ENCODE results near the gene PARD3B. TPM values are rescaled to one million over a fixed set of nuclear protein-coding genes. Genes with fewer than 3 reads are reported as not detected.

The PARD3B gene
- total RNA-seq, 4 donors from 2014 or later = 6.5 to 17.3 (median 12.7) TPM

DNA sequence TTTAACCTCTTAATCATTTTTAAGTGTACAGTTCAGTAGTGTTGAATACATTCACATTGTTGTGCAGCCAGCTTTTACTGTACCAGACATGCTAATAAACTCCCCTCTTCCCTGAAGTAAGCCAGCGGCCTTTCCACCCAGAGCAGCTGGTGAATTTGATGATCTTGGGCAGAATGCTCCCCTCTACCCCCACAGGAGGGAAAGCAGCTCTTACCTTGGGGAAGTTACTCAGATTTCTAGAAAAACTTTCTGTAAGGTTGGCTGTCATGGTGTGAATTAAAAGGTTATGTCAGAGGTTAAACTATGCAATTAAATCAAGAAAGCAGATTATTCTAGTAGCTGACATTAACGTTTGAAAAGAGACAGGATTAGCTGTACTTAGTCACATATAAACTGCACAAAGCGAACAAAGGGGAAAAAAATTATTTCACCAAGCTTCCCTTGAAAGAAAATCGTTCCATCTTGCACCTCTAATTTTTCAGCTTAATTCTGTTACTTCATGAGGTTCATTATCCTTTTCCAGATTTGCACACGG lies 738.5 kb downstream of the PARD3B start:
- no peak overlapping the region for H3K4me3 ChIP-seq (ENCODE audit: low read depth, poor library complexity, severe bottlenecking)
- DNase-seq (ENCODE audit: low spot score in 2 of 2) = no peak
- TF ChIP-seq CTCF (IDR thresholded peaks at IDR 0.05) (no peak), POLR2A (IDR thresholded peaks at IDR 0.05) (no peak)
- WGBS, 2 donors = 88 to 89% methylated on average over 5 of the region's 5 CpGs
- intact Hi-C loops (cut with DNase I; ENCODE audit: low total_unique reads) = no loop called here

- TF ChIP-seq CTCF (IDR thresholded peaks at IDR 0.05) = no peak
- TF ChIP-seq POLR2A (IDR thresholded peaks at IDR 0.05) = no peak
- intact Hi-C loops (cut with DNase I; ENCODE audit: low total_unique reads) = no loop called here
- no peak for DNase-seq (ENCODE audit: low spot score in 2 of 2)
- WGBS, 2 donors = 87 to 98% methylated on average over 1 of the region's 1 CpG
- H3K4me3 ChIP-seq (ENCODE audit: low read depth, poor library complexity, severe bottlenecking) = no peak overlapping the region
Observed at GRCh38 chr2:205284334-205284733, 739.1 kb downstream of the PARD3B start.

GRCh38 chr2:205287316-205287715 lies 742.0 kb downstream of the PARD3B start:
- WGBS, 2 donors = 90 to 96% methylated on average over 4 of the region's 4 CpGs
- intact Hi-C loops (cut with DNase I; ENCODE audit: low total_unique reads) = no loop called here
- no peak for DNase-seq (ENCODE audit: low spot score in 2 of 2)
- TF ChIP-seq CTCF (IDR thresholded peaks at IDR 0.05) (no peak), POLR2A (IDR thresholded peaks at IDR 0.05) (no peak)
- no peak overlapping the region for H3K4me3 ChIP-seq (ENCODE audit: low read depth, poor library complexity, severe bottlenecking)

DNA sequence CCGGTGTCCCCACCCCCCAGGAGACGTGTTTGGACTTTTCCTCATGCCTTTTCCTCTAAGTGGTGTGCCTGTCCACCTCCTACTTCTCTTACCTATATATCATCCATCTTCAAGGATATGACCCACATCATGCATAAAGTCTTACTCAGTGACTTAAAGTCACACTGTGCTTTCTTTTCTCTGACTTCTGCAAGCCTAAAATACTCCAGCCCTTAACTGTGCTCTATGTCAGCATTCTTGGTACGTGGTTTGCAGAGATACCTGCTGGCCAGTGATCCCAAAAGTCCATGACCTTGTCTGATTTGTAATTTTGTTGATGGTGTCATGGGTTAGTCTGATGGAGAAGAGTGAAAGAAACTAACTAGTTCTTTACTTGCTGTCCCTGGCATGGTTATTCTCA lies 743.4 kb downstream of the PARD3B start:
- 94 to 98% methylated on average over 3 of the region's 3 CpGs for WGBS, 2 donors
- intact Hi-C loops (cut with DNase I; ENCODE audit: low total_unique reads) = no loop called here
- no peak for DNase-seq (ENCODE audit: low spot score in 2 of 2)

DNA sequence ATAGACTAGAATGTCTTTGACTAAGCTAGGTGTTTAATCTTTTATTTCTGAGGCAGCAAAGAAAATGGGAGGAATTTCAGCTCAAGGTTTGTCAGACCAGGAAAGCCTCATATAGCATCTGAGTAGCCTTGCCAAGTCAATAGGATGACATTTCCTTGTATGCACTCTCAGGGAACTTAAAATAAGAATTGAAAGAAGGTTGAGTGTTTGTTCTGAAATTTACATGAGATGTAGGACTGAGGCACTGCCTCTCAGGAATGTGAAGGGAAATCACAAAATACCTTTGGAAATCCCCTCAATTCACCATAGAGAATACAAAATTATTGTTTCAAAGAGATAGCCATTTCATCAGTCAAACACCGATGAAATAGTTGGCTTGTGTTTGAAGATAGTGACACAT lies 745.0 kb downstream of the PARD3B start:
- no peak for DNase-seq (ENCODE audit: low spot score in 2 of 2)
- TF ChIP-seq CTCF (IDR thresholded peaks at IDR 0.05) = no peak
- no peak for TF ChIP-seq POLR2A (IDR thresholded peaks at IDR 0.05)
- H3K4me3 ChIP-seq (ENCODE audit: low read depth, poor library complexity, severe bottlenecking) = no peak overlapping the region
- intact Hi-C loops (cut with DNase I; ENCODE audit: low total_unique reads) = no loop called here
- WGBS, 2 donors = 68% methylated on average over 1 of the region's 1 CpG

More for the DNA sequence above, 743.4 kb downstream of the PARD3B start:
- H3K4me3 ChIP-seq (ENCODE audit: low read depth, poor library complexity, severe bottlenecking) = no peak overlapping the region
- TF ChIP-seq POLR2A (IDR thresholded peaks at IDR 0.05) (no peak), CTCF (IDR thresholded peaks at IDR 0.05) (no peak)

DNA sequence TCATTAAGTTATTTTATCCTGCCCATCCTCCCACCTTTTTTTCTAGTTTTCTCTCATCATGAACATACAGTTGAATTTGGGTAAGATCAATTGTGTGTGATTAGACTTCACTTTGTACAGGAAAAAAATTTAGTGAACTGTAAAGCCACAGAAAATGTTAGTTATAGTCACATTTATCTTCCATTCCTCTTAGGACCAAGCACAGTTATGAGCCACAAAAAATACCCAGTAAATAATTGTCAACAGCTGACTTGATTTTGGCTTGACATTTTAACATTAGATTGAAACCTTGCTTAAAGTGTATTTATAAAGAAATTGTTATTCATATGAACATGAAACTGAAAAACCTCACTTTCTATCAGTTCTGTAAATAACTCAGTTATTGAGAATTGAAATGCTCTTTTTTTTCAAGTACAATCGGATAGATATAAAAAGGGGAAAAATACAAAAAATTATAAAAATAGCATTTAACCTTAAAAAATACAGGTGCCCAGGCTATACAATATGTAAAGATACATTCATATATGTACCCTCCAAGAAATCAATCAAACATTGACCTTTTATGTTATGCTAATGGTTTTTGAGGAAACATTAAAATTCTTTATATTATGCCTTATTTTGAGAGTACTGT lies 747.5 kb downstream of the PARD3B start:
- H3K4me3 ChIP-seq (ENCODE audit: low read depth, poor library complexity, severe bottlenecking) = no peak overlapping the region
- no peak for DNase-seq (ENCODE audit: low spot score in 2 of 2)
- TF ChIP-seq CTCF (IDR thresholded peaks at IDR 0.05) = no peak
- TF ChIP-seq POLR2A (IDR thresholded peaks at IDR 0.05) = no peak
- intact Hi-C loops (cut with DNase I; ENCODE audit: low total_unique reads) = no loop called here
- WGBS, 2 donors = 96 to 97% methylated on average over 1 of the region's 1 CpG

Measured in lower leg skin (tissue), 4 donors.